Left hindlimb (tissue), 1 donor: ENCODE data around the gene SCAPER.

Experiments
- DNase-seq: peaks from one replicate; pipeline ENCODE4 v3.0.0-alpha.2; 2018

Gene SCAPER

GRCh38 chr15:76345880-76346668 lies 559.1 kb downstream of the SCAPER start:
- DNase-seq: no peak

- no peak for DNase-seq
Measured at GRCh38 chr15:76345583-76345879, 559.6 kb downstream of the SCAPER start.

DNA sequence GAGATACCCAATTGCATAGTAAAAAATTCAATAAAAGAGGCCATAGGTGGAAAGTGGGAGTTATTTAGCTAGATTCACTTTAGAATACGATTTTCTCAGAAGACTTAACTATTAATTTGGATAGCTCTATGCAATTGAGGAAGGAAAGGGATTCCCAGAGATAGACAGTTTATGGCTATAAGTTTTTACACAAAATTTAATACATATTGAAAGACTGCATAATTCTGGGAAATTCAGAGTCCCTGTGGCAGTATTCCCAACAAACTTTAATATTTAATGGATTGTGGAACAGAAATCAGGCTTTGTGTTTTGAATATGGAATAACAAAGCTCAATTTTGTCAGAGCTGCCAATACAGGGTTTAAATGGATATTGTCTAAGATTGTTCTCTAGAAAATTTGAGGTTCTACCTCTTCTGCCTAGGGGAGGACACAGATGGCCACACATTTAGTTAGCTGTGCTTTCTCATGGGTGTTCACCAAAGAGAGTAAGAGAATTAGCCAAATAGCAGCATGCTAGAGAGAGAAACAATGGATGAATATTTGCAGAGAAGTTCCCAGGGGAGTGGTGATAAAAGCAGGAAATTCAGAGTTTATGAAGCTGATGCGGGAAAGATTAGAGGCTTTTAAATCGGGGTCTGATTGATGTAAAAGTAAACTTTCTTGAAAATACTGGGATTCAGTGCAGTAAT lies 560.1 kb downstream of the SCAPER start:
- no peak for DNase-seq

- no peak for DNase-seq
Measured at GRCh38 chr15:76343313-76343996, 561.7 kb downstream of the SCAPER start.

DNA sequence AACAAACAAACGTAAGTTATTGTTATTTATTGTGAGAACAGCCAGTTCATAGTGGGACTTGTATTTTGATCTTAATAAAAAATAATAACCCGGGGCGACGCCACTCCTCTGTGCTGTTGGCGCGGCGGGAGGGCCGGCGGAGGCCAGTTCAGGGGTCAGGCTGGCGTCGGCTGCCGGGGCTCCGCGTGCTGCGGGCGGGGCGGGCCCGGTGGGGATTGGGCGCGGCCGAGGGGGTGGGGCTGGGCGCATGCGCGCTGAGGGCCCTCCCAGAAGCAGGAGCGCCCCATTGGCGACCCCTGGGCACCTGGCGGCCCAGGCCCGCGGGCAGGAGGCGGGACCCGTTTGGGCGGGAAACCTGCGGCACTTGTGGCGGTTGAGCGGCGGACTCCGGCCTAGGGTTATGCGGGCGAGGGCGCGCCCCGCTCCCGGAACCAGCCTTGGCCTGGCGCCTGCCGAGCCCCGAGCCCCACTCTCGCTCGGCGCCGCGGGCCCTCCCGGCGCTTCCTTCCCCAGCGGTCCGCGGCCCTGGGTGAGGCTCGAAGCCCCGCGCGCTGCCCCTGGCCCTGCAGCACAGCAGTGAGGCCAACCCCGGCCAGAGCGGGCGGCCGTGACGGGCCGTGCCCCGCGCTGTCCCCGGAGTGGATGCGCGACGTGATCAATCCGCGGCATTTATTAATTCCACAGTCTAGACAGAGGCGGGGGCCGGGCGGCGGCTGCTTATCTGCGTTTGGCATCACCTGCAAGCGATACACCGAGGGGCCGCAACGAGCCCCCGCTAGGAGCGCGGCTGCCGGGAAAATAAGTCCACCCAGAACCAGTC lies 562.5 kb downstream of the SCAPER start:
- DNase-seq: no peak

DNA sequence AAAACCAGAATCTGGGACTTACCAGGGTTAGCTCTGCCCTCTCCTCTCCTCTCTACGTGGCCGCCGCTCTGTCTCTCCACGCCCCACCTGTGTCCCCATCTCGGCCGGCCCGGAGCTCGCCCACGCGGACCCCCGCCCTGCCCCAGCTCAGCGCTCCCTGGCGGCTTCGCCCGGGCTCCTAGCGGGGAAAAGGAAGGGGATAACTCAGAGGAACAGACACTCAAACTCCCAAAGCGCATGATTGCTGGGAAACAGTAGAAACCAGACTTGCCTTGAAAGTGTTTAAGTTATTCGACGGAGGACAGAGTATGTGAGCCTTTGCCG lies 563.1 kb downstream of the SCAPER start:
- DNase-seq: no peak

- no peak for DNase-seq
Measured at GRCh38 chr15:76341366-76342057, 563.6 kb downstream of the SCAPER start.

GRCh38 chr15:76340803-76341365 lies 564.3 kb downstream of the SCAPER start:
- no peak for DNase-seq

DNA sequence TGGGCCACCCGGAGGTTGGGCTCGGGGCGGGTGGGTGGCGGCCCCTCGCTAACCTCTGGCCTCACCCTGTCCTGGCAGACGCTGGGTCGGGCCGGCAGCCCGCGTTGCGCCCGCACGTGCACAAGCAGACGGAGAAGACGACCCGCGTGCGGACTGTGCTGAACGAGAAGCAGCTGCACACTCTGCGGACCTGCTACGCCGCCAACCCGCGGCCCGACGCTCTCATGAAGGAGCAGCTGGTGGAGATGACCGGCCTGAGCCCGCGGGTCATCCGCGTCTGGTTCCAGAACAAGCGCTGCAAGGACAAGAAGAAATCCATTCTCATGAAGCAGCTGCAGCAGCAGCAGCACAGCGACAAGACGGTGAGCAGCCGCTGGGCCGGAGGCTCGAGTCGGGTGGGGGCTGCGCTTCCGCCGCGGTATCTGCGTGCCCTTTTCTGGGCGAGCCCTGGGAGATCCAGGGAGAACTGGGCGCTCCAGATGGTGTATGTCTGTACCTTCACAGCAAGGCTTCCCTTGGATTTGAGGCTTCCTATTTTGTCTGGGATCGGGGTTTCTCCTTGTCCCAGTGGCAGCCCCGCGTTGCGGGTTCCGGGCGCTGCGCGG lies 564.8 kb downstream of the SCAPER start:
- peak; percentile 66 for DNase-seq

DNA sequence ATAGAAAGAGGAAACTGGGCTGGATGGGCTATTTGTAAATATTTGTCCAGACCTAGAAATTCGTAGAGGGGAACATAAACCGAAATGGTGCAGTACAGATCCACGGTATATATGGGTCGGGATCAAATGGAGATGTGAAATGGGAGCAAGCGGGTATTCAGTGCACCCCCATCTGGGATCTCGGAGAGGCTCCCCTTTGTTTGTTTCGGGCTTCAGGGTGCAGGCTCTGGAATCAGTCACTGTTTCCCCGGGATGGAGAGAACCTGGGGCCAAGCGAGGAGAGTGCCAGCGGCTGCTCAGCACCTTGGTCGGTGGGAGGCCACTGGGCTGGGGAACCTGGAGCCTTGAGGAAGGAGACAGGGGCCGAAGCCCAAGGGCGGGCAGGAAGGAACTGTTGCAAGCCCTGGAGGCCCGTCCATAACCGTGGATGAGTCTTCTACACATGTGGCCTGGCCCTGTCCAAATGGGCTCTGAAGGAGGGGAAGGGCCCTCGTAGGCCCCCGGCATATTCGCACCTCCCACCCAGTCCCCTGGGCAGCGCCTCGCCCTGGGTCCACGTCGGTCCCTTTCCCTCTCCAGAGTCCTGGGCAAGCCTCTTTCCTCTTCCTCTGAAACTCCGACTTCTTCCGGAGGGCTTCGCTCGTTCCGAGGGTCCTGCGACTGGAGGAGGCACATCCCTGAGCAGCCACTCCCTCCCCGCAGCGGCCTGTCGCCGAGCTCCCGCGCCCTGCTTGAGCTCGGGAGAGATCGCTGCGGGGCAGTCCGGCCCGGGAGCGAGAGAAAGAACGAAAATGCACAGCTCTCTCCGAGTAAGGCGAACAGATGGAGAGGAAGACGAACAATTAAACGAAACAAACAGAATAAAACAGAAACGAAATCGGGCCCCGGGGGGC lies 565.6 kb downstream of the SCAPER start:
- peak; percentile 62 for DNase-seq

DNA sequence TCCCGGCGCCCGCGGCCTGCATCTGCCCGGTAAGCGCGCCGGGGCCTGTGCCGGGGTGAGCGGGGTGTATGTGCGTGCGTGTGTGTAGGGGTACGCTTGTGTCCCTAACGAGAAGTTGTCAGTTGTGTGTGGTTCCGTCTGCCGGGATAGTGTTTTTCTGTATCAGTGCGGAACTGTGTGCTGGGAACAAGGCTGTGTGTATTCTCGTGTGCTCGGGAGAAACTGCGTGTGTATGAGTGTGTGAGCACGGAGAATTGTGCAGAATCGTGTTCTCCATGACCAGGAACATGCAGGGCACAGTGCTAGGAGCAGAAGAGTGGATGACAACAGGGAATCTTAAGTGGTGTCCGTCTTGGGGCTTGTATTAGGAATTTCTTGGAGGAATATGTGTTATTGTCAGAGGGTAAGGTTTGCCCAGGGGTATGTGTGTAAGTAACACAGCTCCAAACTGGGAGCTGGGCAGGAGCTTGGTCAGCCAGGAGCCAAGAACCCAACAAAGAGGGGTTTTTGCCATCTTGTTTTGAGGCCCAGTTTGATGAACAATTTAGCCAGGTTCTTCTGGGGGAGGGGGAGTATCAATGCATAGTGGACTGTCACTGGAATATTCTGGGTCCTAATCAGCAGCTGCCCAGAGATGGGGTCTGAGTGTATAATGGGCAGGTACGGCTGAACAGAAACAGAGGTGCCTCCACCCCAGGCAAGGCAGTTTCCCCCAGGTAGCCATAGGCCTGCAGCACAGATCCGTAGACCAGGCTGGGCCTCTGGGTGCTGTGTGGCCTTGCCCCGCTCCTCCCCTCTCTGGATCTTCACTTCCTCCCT lies 566.4 kb downstream of the SCAPER start:
- no peak for DNase-seq

DNA sequence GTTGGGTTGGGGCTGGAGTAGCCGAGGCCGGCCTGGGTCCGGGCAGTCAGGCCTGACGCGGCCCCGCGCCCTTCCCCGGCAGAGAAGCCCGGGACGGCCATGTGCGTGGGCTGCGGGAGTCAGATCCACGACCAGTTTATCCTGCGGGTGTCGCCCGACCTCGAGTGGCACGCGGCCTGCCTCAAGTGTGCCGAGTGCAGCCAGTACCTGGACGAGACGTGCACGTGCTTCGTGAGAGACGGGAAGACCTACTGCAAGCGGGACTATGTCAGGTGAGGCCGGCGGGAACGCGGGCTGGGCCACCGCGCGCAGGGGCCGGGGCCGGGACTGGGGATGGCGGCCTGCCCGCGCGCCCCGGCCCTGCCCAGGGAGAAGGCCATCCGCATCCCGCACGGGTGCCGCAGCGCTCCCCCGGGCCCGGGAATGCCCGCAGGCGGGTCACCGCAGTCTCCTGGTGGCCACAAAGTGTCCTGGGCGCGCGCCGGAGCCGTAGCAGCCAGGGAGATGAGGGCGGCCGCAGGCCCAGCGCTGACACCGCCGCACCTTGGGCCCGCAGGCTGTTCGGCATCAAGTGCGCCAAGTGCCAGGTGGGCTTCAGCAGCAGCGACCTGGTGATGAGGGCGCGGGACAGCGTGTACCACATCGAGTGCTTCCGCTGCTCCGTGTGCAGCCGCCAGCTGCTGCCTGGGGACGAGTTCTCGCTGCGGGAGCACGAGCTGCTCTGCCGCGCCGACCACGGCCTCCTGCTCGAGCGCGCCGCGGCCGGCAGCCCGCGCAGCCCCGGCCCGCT lies 567.2 kb downstream of the SCAPER start:
- DNase-seq: peak; percentile 43

DNA sequence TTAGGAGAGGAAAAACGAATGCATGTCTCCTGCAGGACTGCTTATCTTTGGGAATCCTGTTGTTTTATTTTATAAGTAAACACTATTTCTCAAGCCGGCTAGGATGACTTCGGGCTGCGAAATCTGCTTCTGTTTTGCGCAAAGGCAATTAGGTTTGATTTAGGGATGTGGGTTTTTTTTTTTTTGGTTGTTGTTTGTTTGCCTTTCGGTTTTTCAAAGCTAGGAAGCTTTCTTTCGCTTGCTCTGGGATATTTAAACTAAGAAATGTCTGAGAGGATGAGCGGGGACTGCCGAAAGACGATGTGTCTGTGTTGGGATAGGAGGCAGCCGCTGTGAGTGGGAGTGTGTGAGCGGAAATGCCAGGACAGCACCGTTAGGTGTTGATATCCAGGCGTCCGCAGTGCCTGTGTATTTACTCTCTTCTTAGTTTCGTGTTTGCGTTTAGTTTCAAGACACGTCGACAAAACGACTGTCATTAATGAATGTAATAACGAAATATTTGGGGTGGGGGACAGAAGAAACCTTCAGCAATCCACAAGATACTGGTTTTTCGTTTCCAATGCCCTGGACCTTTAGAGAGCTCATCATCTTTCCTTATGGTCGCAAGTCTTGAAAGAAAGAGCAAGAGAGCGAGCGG lies 568.0 kb downstream of the SCAPER start:
- peak; percentile 40 for DNase-seq

GRCh38 chr15:76336254-76337058 lies 568.7 kb downstream of the SCAPER start, which contains the start of gene ISL2:
Gene ISL2 (plus strand): TSS chr15:76336773. CDS start chr15:76336884, 111 bp downstream.
- peak; percentile 42 for DNase-seq

DNA sequence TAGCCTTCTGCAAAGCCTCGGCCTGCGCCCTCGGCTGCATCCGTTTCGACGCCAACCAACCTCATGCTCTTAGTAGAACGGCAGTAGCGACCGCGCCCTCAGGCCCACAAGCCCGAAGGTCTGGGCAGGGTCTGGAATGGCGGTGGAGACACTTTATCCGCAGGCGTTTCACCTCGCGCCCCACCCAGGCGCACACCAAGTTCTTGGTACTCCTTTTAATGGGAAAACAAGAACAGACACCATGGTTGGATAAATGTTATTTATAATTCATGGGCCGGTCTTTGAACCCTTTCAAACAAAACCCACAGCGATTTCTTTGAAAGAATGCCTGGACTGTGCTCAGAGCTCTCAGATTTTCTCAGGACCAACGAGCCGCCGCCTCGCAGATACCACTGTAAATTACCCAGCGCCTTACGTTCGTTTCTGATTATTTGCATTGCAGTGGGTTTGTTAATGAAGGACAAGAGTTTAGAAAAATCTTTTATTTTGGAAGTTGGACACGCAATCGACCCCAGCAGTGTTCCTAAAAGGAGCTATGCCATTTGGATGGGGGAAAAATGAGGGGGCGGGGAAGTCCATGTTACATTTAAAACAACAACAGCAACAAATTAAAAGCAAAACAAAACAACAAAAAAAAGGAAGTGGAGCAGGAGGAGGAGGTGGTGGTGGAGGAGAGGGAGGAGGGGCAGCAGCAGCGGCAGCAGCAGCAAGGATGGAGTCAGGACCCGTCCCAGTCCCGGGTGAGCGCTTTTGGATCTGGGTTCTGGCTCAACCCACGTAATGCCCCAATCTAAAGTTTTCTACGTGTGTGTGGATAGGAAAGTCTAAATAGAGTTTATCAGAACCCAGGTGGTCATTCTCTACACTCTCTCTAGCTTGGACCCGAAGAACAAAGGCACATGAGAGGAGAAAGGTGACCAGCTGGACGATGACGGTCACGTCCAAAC lies 569.6 kb downstream of the SCAPER start:
- DNase-seq: no peak
